GM21447 (cell line): ENCODE data around the gene SFTPD.

Experiments used
- ATAC-seq: cut with Tn5 transposase; IDR thresholded peaks from one replicate; pipeline ENCODE4 v1.9.1; 2021; ENCODE audit not compliant: unreplicated experiment

Gene SFTPD

DNA sequence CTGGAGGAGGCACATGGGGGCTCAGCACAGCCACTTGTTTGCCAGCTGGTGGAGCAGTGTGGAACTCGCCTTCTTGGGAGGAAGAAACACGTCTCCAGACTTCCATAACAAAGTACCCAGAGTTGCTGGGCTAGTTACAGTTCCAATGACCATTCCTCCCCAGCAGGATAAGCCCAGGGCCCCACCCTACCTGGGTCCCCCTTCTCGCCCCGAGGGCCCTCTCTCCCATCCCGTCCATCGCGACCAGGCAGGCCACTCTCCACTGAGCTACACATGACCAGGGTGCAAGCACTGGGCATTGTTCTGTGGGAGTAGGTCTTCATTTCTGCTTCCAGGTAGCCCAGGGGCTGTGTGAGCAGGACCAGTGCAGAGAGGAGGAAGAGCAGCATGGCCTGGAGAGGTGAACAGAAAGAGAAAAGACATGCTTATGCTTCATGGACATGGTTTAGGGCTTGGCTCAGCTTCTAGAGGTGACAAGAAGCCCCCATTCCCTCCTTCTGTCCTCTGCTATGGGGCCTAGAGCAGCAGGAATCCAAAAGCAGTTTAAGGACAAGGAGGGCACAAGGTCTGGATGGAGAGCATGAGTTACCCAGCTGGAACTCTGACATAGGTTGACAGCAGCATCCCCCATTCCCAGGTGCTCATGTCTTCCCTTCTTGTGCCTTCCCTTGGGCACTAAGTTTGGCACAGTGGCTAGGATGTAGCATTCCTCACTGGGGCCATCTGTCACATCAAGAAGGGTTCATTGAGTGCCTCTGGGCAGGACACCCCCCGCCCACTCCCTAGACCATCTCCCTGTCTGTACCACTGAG lies 2.4 kb downstream of the SFTPD start:
- ATAC-seq = no peak

GRCh38 chr10:79944428-79945395 lies 4.2 kb downstream of the SFTPD start:
- no peak for ATAC-seq

DNA sequence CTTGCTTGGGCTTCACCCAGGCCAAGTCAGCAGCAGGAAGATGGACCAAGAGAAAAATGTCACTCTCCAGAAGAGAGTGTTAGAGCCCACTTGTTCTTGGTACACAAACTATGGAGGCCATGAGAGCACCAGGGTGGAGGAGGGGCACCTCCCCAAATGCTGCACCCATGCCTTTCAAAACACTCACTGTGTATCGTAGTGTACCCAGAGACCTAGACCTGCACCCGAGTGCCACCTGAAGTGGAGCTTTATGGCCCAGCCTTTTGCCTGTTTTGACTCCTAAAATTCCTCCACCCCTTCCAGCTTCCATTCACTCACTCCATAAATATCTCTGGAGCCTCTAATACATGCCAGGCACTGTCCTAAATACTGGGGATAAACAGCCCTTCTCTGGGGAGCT lies 5.0 kb downstream of the SFTPD start:
- no peak for ATAC-seq

DNA sequence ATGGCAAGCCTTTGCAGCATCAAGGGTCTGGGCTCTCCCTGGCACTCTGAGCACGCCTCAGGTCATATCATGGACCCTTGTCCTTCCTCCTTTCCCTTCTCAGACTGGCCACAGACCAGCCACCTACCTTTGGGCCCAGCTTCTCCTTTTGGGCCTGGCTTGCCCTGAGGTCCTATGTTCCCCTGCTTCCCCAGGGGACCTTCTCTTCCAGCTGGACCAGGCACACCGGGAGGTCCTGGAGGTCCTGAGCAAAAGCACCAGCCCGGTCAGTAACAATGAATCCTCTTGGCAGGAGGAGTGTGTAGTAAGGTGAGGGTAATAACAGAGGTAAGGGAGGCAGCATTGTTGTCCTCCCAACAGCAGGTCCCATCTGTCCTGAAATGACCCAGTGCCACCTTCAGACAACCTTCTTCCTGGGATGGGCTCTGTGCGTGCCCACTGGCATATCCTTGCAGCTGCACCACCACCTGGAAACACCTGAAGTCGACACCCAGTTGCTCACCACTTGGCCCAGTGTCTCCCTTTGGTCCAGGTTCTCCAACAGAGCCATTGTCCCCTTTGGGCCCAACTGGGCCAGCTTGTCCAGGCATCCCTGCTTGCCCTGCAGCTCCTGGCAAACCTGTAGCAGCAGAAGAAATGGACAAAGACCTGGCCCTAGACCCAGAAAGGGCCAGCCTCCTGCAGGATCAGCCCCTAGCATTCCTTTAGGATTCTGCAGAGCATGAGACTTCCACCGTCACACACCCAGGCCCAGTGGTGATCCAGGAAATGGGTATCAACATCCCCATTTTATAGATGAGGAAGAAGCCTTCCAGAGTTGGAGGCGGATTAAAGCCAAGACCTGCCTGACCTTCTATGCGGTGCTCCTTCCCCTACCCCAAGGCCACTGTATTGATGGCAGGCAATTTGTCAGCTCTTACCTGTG lies 6.4 kb downstream of the SFTPD start:
- no peak for ATAC-seq

DNA sequence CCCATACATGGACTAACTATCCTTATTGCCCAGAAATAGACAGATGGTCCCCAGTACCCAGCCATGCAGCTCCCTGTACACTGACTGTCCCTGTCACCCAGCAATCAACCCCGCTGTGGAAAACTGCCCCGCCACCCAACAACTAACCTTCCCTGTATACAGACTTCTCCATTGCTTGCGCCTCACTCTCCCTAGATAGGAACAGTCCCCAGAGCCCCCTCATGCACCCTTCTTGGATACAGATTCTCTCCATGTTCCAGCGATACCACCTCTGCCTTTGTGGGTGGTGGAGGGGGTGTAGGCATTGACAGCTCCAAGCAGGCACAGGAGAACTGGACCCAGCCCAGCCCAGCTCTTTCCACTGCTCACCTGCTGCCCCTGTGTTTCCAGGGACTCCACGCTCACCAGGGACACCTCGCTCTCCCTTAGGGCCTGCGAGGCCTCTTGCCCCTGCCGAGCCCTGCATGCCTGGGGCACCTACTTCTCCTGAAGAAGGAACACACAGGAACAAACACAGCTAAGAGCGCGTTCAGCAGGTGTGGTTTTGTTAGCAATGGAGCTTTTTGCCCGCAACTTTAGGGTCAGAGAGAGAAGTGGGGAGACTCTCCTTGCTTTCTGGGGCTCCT lies 7.2 kb downstream of the SFTPD start:
- ATAC-seq = no peak

DNA sequence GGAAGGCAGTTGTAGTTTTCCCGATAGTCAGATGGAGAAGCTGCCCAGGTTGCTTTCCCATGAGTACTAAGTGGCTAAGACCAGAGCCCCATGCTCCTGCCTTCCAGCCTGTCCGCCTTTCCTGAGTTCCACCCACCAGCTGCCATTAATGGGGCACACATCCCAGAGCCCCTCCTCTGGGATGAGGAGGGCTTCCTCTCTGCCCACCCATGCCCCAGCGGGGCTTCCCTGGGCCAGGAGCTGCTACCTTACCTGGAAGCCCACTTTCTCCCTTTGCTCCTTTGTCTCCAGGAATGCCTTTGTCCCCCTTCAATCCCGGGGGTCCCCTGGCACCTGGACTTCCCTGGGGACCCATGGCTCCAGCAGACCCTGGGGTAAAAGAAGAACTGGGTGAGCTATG lies 7.8 kb downstream of the SFTPD start:
- ATAC-seq = no peak

- ATAC-seq = no peak
These were observed 8.5 kb downstream of the SFTPD start for GRCh38 chr10:79940431-79940830.

DNA sequence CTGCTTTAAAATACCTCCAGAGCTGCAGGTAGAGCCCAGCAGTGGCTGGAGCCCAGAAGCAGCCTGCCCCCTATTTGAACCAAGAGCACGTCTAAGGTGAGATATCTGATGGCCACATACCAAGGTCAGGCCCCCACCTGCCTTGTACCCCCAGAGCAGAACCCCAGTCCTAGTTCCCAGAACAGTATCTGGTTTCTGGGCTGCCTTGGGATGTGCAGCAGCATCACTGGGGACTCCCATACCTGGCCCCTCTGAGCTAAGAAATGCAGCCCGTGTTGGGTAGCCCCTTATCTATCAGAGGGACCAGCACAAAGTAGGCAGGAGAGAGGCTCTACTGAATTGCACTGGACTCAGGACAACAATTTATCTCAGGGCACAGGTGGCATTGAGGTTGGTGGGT lies 8.9 kb downstream of the SFTPD start:
- no peak for ATAC-seq

DNA sequence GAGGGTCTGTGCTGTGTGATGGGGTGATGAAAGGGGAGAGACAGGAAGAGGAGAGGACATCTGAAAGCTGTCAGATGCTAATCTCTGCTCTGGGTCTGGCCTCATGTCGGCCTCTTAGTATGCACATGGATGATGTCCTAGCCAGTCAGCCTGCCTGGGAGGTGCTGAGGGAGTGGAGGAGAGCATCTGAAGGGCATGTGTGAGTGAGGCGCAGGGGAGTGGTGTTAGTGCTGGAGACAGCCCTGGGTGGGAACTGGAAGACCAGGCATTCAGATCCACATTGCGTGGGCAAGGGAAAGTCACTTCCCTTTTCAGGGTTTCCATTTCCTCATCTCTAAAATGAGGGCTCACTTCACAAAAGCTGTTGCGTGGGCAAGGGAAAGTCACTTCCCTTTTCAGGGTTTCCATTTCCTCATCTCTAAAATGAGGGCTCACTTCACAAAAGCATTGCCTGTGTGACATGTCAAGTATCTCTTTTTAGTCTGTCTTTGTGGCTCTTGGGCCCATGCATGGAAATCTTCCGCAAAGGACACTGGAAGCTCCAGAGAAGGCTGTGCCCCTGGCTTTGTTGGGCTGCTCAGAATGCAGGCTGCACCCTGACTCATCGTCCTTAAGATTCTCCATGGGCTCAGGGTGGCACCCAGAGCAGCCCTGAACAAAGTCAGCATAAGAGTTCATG lies 10.0 kb downstream of the SFTPD start:
- ATAC-seq = peak; percentile 59

DNA sequence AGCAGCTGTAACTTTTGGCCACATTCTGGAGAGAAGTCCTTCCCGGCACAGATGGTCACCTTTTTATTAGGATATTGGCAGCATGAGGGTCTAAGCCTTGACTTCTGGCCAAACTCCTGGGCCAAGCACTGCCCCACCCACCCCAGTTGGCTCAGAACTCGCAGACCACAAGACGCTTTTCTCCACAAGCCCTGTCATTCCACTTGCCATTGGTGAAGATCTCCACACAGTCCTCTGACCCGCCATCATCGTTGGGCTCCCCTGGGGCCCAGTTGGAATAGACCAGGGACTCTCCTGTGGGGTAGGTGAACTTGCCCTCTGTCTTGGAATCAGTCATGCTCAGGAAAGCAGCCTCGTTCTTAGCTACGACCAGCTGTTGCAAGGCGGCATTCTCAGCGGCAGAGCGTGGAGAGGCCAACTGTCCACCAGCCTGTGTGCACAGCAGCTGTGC lies 11.2 kb downstream of the SFTPD start:
- no peak for ATAC-seq

DNA sequence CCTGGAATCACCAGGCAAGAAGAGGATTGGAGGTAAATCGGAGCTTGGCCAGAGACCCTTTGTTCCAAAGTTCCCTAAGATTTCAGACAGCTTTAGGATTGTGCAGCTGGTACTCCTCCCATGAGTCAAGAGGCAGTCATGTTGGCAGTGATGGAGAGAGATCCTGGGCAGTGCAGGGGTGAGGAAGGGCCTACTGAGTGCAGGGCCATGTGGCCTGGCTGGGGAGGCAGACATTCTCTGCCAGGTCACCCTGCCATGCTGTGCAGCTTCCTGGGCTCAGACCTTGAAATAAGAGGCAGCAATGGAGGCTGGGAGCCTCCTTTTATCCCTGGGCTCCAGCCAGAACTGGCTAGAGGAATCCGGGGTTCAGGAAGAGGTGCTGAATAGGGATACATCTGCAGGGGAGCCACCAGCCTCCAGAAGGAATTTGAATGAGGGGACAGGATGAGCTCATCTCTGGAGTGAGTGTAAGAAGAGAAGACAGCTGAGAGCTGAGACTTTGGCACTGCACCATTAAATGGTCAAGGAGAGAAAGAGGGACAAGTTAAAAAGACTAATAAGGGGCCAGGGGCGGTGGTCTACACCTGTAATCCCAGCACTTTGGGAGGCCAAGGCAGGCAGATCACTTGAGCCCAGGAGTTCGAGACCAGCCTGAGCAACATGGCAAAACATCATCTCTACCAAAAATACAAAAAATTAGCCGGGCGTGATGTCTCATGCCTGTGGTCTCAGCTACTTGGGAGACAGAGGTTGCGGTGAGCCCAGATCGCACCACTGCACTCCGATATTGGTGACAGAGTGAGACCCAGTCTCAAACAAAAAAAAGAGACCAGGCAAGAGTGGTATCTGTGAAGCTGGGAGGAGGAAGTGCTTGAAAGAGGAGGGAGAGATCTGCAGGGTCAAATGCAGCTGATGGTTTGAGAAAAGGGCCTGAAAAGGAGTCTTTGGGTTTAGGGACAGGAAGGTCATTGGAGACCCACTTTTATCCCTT lies 12.0 kb downstream of the SFTPD start:
- no peak for ATAC-seq

GRCh38 chr10:79933961-79934360 lies 14.9 kb downstream of the SFTPD start:
- no peak for ATAC-seq

DNA sequence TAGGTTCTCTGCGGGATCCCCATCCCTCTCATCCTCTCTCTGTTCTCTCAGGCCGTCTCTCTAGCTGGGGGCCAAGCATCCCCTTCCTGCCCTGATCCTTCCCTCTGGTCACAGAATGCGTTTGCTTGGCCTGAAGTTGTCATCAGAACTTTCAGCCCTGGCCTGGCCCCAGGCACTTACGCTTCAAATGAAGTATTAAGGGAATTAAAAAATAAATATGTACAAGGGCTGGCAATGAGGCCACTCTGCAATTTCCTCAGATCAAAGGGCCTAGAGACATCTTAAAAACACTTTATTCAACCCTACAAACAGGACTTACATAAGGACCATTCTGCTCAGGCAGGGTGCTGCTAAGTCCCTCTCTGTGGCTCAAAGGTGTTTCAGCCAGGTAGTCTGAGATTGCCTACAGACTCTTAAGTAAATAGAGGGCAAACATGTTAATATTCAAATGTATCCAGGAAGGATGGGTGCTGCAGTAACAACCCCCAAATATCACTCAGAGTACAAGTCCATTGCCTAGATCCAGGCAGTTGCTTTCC lies 16.0 kb downstream of the SFTPD start:
- no peak for ATAC-seq

DNA sequence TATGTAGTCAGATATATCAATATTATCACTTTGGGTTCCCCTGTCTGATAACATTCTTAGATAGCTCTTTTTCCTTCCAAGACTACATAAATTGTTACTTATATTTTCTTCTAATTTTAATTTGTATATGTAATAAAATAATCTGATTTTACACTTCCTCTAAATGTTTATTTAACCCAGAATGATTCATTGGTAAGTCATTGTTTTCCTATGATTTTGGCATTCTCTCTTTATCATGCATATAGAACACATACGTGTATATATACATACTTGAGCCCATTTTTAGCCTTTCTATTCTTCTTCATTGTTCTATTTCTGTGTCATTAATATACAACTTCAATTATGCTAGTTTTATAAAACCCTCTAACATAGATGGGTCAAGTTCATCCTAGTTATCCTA lies 16.6 kb downstream of the SFTPD start:
- ATAC-seq = no peak

GRCh38 chr10:79930751-79931150 lies 18.2 kb downstream of the SFTPD start:
- ATAC-seq = no peak

DNA sequence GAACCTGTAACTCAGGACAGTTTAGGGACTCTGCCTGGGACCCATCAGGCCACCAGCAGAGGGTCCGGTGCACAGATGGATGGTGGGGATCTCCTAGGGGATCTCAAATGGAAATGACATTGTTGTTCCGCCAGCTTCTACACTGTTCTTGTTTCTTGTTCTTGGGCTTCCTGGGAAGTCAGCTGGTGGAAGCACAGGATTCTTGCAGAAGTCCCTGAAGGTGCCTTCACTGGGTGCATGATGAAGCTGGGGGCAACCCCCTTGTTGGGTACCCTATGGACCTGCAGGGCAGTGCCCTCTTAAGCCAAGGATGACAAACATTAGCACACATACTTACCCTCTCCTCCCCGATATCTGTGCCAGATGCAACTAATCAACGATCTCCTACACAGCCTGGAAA lies 18.6 kb downstream of the SFTPD start:
- no peak for ATAC-seq

DNA sequence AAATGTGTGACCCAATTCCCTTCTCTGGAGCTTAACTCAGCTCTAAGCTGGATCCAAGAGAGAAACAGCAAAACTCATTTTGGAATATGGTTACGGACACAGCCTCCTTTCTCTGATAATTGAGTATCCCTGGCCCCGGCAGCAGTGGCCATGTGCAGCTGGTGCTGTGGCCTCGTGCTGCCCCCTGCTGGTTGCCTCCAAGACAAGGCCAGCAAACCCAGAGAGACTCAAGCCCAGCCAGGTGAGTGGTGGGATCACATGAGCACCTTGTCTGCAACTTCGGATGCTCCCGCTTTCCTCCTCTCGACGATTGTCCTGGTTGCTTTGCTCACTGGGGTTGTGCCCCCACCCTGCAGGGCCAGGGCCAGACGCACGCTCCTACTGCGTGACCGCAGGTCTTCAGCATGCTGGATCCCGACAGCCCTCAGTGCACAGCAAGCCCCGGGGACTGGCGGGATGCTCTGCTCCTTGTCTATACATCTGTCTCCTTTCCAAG lies 19.4 kb downstream of the SFTPD start:
- ATAC-seq = peak; percentile 79

DNA sequence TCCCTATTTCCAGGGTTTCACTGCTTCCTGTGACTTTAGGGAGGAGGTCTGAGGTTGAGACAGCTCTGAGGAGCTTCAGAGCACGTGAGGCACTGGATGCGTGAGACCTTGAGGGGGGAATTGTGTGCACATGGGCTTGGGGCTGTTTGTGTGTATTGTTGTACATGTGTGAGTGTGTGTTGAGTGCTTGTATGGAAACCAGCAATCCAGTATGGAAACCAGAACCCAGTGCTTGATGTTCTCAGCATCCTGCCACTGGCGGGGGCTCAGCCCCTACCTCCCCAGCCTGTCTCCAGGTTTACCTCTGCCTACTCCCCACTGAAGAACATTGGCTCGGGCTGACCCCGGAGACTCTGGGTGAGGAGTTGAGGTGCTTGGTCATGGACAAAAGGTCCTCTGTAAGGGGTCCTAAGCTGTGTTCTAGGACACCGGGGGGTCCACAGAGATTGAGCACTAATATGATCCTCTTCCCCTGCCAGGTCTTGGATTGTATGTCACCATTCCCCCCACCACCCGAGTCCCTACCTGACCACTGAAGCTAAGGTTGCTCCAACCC lies 20.8 kb downstream of the SFTPD start:
- no peak for ATAC-seq
